WERI-Rb-1 (cell line): ENCODE measurements around the gene CCDC120.

Experiments
- DNase-seq: peaks from one replicate; pipeline ENCODE4 v3.0.0-alpha.2; 2020
- H3K27ac ChIP-seq: fragments of 250-450 bp; sonication (Bioruptor Pico); 2 replicates; pipeline ENCODE4 v1.5.1; 2020; ENCODE audit warnings: mild to moderate bottlenecking, moderate library complexity
- H3K27me3 ChIP-seq: fragments of 250-450 bp; sonication (Bioruptor Pico); 2 replicates; pipeline ENCODE4 v1.5.1; 2021; ENCODE audit warnings: mild to moderate bottlenecking, low read depth, moderate library complexity; ENCODE audit not compliant: insufficient read depth, severe bottlenecking
- H3K36me3 ChIP-seq: fragments of 250-450 bp; sonication (Bioruptor Pico); 2 replicates; pipeline ENCODE4 v1.5.1; 2020; ENCODE audit warnings: mild to moderate bottlenecking, moderate library complexity
- H3K4me3 ChIP-seq: 2 replicates; pipeline ENCODE4 v1.5.1; 2011; ENCODE audit warnings: low read depth, mild to moderate bottlenecking, control low read depth, low read length
- H3K9me3 ChIP-seq: fragments of 250-450 bp; sonication (Bioruptor Pico); 2 replicates; pipeline ENCODE4 v1.5.1; 2021; ENCODE audit warnings: mild to moderate bottlenecking, moderate library complexity; ENCODE audit not compliant: severe bottlenecking
- CTCF ChIP-seq: IDR thresholded peaks from 2 replicates; pipeline ENCODE4 v1.5.1; 2011; ENCODE audit warnings: low read depth, mild to moderate bottlenecking, control low read depth, inconsistent platforms, low read length

CCDC120 gene

GRCh38 chrX:49037883-49038475, 20.8 kb upstream of the CCDC120 start:
- Histone ChIP-seq H3K27ac (no peak overlapping the region), H3K36me3 (peaks cover 15% of the 10 kb centered on the region), H3K4me3 (no peak overlapping the region), H3K9me3 (no peaks in the 10 kb centered on the region), H3K27me3 (peaks cover 2% of the 10 kb centered on the region)
- no peak for TF ChIP-seq CTCF
- DNase-seq, result no peak

GRCh38 chrX:49039598-49040375, 19.0 kb upstream of the CCDC120 start:
- H3K4me3 ChIP-seq, result no peak overlapping the region
- peak; percentile 67 for DNase-seq
- H3K36me3 ChIP-seq, result peaks cover 13% of the 10 kb centered on the region
- no peak for TF ChIP-seq CTCF
- peaks cover 5% of the 10 kb centered on the region for H3K27me3 ChIP-seq
- H3K9me3 ChIP-seq, result no peaks in the 10 kb centered on the region
- no peak overlapping the region; the same call in 1 of the 2 replicates for H3K27ac ChIP-seq

GRCh38 chrX:49040376-49040955, 18.3 kb upstream of the CCDC120 start:
- Histone ChIP-seq H3K27me3 (peaks cover 5% of the 10 kb centered on the region), H3K9me3 (no peaks in the 10 kb centered on the region), H3K36me3 (peaks cover 13% of the 10 kb centered on the region), H3K4me3 (no peak overlapping the region), H3K27ac (no peak overlapping the region)
- TF ChIP-seq CTCF, result no peak
- DNase-seq, result no peak

- no peak for TF ChIP-seq CTCF
- peak overlapping the region; percentile 78 for H3K27ac ChIP-seq
- H3K27me3 ChIP-seq, result peaks cover 7% of the 10 kb centered on the region
- peak overlapping the region; percentile 65 for H3K4me3 ChIP-seq
- H3K36me3 ChIP-seq, result peaks cover 7% of the 10 kb centered on the region
- DNase-seq, result peak; percentile 52
- no peaks in the 10 kb centered on the region for H3K9me3 ChIP-seq
Measured at GRCh38 chrX:49041744-49042580, 16.8 kb upstream of the CCDC120 start.

- H3K27me3 ChIP-seq, result peaks cover 7% of the 10 kb centered on the region
- DNase-seq, result no peak
- peak overlapping the region; percentile 65 for H3K4me3 ChIP-seq
- peaks cover 6% of the 10 kb centered on the region; the same call in 1 of the 2 replicates for H3K36me3 ChIP-seq
- H3K9me3 ChIP-seq, result no peaks in the 10 kb centered on the region
- peak overlapping the region; percentile 78 for H3K27ac ChIP-seq
- no peak for TF ChIP-seq CTCF
Measured at GRCh38 chrX:49042581-49043219, 16.1 kb upstream of the CCDC120 start.
